ENCODE data around the gene NRXN3. TPM values are rescaled to one million over a fixed set of nuclear protein-coding genes. Genes with fewer than 3 reads are reported as not detected.

Gene NRXN3
- total and polyA plus RNA-seq, 2 donors (not counting 1 experiment from before 2014, with no cell fraction given), result not detected

- H3K27ac ChIP-seq (ENCODE audit: low read length in 2 of 2), result no peak overlapping the region
- POLR2A ChIA-PET, result no interaction called here
- H3K27ac Mint-ChIP-seq, result no peak overlapping the region
Measured at GRCh38 chr14:78566026-78566858, 396.1 kb downstream of the NRXN3 start.

More at GRCh38 chr14:78566026-78566858, 396.1 kb downstream of the NRXN3 start:
- Histone ChIP-seq H3K79me2 (ENCODE audit: control insufficient read depth, insufficient read depth, low read length) (no peaks in the 10 kb centered on the region), H4K20me1 (ENCODE audit: control insufficient read depth, insufficient read depth, low read length, poor library complexity, severe bottlenecking) (no peaks in the 10 kb centered on the region), H2AFZ (ENCODE audit: insufficient read depth, low read depth, low read length, poor library complexity, severe bottlenecking) (peak overlapping the region; percentile 57), H3K27me3 (replicated peaks in 1 of 4; ENCODE audit: control extremely low read depth in 1 of 4, control insufficient read depth in 3 of 4, insufficient read depth in 4 of 4, low read length in 3 of 4) (no peaks in the 10 kb centered on the region), H3K4me2 (replicated peaks; ENCODE audit: low read depth, low read length, poor library complexity, severe bottlenecking) (peak overlapping the region; percentile 60), H3K9ac (ENCODE audit: low read length) (no peak overlapping the region), H3K4me3 (ENCODE audit: control extremely low read depth in 1 of 5, extremely low read depth in 1 of 5, insufficient read depth in 1 of 5, low read depth in 2 of 5, low read length in 4 of 5) (peak overlapping the region in 1 of 5 experiments; percentile 11), H3K36me3 (replicated peaks in 1 of 2; ENCODE audit: control extremely low read depth in 1 of 2, control insufficient read depth in 1 of 2, extremely low read depth in 1 of 2, insufficient read depth in 2 of 2, low read length in 1 of 2) (no peaks in the 10 kb centered on the region), H3K9me3 (ENCODE audit: control extremely low read depth in 1 of 3, control insufficient read depth in 2 of 3, insufficient read depth in 1 of 3, low read length in 2 of 3) (no peaks in the 10 kb centered on the region), H3K4me1 (ENCODE audit: control insufficient read depth in 2 of 2, insufficient read depth in 2 of 2, low read length in 2 of 2) (peaks cover 0 to 6% of the 10 kb centered on the region in 2 donors)
- CTCF ChIA-PET, result interaction anchor here (0.7 to 1.5 kb wide), 7 partner anchors 8 to 1417 kb away, joined by 3 to 9 read pairs (median 6); no protein-coding TSS in a partner anchor
- Mint-ChIP-seq H3K4me3 (peak overlapping the region; percentile 12), H3K27me3 (no peaks in the 10 kb centered on the region), H3K4me1 (peaks cover 5% of the 10 kb centered on the region), H3K9me3 (ENCODE audit: insufficient read depth) (no peaks in the 10 kb centered on the region)
- intact Hi-C loops (cut with micrococcal nuclease), result no loop called here
- WGBS (ENCODE audit: insufficient coverage), result 34% methylated on average over 9 of the region's 16 CpGs
- ATAC-seq (ENCODE audit: low read depth) (no peak), DNase-seq (peak; percentile 44)
- TF ChIP-seq EZH2 (IDR thresholded peaks at IDR 0.05; ENCODE audit: borderline replicate concordance, insufficient read depth, low read depth, low read length, poor library complexity, severe bottlenecking), result no peak
- TF ChIP-seq CTCF (IDR thresholded peaks at IDR 0.05), result peak; percentile 42
